Measurements from ENCODE around the gene GPR108. TPM values are rescaled to one million over a fixed set of nuclear protein-coding genes. Genes with fewer than 3 reads are reported as not detected.

The GPR108 gene
- total RNA-seq, 1 donor from 2014 or later, result 55.4 TPM

DNA sequence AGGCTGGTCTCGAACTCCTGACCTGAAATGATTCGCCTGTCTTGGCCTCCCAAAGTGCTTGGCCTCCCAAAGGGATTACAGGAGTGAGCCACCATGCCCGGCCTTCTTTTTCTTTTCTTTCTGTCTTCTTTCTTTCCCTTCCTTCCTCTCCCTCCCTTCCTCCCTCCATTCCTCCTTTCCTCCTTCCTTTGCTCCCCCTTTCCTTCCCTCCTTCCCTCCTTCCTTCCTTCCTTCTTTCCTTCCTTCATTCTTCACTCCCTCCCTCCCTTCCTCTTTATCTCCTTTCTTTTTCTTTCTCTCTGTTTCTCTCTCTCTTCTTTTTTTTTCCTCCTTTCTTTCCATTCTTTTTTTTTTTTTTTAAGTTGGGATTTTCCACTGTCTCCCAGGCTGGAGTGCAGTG is 29.0 kb downstream of the GPR108 start:
- DNase-seq (ENCODE audit: low spot score), result no peak

DNA sequence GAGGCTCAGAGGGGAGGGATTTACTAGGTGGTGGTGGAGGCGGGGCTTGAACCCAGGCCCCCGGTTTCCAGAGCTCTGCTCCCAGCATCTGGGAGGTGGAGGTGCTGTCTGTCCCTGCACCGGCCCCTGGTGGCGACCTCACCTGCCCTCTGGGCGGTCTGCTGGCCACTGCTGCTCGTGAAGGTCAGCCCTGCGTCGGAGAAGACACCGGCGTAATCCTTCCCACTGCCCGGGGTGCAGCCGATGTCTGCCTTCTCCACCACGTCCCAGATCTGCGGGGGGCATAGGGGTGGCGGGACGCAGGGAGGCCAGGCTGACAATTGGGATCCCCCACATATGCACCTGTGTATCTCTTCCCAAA is 29.7 kb downstream of the GPR108 start:
- no peak for DNase-seq (ENCODE audit: low spot score)

DNA sequence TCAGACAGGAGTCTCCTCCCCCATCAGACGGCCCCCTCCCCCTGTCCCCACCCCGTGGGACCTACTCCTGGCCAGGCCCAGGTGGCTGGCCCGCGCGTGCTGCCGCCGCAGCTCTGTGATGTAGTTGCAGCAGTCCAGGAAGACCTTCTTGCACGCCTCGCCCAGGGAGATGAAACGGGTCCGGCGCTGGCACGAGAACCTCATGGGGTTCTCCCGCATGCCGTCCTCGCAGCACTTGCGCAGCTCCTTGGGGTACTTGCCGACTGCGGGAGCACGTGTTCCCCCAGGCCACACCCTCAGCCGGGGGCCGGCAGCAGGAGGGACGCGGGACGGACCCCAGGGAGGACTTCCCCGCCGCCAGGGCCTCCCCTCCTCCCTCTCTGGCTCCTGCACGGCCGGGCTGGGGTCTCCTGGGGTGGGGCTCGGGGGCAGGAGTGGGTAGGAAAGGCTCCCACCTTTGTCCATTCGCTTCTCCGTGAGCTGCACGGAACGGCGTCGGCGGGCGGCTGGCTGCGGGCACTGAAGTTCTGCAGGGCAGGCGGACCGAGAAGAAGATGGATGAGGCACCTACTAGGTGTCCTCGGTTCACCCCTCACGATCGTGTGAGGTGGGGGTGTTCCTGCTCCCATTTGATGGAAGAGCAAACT is 30.2 kb downstream of the GPR108 start:
- DNase-seq (ENCODE audit: low spot score), result no peak

DNA sequence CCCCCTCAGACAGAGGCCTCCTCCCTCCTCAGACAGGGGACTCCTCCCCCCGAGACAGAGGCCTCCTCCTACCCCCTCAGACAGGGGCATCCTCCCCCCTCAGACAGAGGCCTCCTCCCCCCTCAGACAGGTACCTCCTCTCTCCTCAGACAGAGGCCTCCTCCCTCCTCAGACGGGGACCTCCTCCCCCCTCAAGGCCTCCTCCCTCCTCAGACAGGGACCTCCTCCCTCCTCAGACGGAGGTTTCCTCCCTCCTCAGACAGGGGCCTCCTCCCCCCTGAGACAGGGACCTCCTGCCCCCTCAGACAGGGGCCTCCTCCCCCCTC is 30.8 kb downstream of the GPR108 start:
- DNase-seq (ENCODE audit: low spot score), result no peak

DNA sequence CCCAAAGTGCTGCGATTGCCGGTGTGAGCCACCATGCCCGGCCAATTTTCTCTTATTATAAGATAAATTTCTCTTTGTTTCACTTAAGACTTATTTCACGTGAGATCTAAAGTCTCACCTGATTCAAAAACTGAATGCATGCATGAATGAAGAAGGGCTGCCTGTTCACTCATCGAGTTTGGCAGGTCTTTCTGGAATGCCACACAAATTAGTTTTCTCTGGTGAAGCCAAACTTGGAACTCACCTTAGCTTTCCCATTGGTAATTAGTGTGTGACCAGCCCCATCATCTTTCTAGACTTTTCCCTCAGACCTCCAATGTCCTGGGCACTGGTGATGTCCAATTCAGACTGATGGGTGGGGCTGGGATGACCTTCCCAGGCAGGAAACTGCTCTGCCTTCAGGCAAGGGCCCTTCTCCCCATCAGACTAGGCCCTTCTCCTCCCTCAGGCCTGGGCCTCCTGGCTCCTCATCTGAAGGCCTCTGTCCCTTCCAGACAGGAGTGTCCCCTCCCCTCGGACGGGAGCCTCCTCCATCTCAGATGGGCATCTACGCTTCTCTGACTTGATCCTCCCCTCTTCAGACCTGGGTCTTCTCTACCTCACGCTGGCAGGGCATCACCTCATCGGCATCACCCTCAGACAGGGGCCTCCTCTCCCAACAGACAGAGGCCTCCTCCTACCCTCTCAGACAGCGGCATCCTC is 31.3 kb downstream of the GPR108 start:
- no peak for DNase-seq (ENCODE audit: low spot score)

DNA sequence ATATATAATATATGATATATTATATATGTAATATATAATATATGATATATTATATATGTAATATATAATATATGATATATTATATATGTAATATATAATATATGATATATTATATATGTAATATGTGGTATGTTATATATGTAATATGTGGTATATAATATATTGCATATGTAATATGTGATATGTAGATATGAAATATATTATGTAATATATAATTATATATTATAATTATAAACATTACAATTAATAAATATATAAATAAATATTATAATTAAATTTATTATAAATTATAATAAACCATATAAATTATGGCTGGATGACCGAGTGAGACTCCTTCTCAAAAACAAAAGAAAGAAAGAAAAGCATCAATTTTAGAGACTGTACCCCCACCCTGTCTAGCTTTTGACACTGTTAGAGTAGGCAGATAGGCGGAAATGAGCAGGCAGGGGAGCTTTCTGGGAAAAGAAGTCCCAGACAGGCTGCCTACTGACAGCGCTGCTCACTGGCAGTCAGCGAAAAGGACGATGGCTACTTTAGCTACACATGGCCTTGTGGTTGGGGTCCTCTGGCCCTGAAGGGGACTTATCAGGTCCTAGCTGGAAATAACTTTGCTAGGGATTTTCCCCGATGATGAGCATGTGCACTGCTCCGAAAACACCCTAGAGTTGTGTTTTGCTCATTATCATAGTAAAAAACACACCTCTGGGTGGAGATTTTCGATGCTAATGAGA is 36.6 kb downstream of the GPR108 start:
- DNase-seq (ENCODE audit: low spot score), result no peak

DNA sequence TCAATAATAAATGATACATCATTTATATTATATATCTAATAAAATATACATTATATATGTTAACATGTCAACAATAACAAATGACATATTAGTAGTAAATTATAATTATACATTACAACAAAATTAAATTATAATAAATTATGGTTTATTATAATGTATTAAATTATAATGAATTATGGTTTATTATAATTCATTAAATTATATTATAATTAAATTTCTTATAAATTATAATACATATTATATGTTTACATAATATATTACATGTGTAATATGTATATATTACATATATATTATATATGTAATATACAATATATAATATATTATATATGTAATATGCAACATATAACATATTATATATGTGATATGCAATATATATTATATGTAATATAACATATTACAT is 37.4 kb downstream of the GPR108 start:
- no peak for DNase-seq (ENCODE audit: low spot score)

DNA sequence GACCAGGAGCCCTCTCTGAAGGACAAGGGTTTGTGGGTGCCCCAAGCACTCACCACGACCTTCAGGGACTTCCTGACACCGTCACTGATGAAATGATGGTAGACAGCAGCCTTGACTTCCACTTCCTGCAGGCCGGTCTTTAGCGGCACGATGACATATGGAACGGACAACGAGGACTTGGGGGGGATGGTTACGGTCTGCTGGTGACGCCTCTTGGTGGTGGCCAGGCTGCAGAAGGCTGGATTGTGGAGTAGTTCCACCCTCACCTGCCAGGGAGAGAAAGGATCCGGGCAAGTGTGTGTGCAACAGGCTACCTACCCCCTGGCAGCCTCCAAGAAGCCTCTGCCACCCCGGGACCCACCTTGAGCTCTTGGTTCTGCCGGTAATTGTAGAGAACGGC is 40.1 kb downstream of the GPR108 start:
- no peak for DNase-seq (ENCODE audit: low spot score)

DNA sequence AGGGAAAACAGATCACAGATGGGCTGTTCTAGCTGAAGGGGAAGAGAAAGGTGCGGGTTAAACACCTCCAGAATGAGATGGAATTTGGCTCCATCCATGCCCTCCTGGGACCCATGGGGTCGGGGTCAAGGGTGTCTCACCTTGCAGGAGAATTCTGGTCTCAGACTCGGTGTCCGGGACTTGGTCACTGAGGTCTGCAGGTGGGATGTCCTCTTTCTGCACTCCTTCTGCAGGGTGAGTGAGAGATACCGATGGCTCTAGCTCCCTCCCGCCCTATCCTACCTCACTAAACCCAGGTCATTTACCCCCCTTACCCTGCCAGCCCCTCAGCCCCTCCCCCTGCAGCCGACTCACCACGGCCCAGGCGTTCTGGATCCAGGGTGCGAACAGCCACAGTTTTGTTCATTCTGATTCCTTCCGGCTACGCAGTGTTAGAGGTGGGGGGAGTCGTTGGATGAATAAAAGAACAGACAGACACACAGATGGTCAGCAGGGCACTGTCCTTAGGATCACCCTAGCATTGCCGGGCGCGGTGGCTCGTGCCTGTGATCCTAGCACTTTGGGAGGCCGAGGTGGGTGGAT is 41.0 kb downstream of the GPR108 start:
- DNase-seq (ENCODE audit: low spot score), result no peak

DNA sequence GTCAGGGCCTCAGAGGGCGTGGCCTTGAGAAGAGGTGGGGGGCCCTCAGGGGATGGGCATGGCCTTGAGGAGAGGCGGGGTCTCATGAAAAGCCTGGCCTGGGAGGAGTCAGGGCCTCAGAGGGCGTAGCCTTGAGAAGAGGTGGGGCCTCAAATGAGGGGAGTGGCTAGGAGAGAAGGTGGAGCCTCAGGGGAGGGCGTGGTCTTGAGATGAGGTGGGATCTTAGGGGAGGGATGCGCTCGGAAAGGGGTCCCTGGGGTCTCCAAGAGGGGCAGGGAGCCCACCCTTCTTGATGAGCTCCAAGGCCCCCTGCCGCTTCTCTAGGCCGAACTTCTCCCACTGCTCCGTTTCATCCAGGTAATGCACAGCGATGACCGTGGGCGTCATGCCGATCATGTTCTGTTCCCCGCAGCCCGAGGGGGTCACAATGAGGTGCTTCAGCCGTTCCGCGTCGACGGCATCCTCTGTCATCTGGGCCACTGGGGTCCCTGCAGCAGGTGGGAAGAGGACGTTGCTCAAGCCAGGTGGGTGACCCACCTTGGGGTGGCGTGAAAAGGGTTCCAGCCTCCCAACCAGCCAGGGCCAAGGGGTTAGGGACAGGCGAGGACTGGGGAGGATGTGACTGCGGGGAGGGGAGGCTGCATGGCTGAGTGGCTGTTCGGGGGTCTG is 43.1 kb downstream of the GPR108 start:
- DNase-seq (ENCODE audit: low spot score), result no peak

DNA sequence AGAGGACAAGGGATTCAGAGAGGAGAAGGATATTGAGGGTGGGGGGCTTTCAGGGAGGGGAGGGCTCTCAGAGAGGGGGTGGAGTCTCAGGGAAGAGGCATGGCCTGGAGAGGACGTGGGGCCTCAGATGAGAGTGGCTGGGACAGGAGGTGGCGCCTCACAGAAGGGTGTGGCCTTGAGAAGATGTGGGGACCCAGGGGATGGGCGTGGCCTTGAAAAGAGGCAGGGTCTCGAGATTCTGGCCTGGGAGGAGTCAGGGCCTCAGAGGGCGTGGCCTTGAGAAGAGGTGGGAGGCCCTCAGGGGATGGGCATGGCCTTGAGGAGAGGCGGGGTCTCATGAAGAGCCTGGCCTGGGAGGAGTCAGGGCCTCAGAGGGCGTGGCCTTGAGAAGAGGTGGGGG is 43.7 kb downstream of the GPR108 start:
- DNase-seq (ENCODE audit: low spot score), result no peak

DNA sequence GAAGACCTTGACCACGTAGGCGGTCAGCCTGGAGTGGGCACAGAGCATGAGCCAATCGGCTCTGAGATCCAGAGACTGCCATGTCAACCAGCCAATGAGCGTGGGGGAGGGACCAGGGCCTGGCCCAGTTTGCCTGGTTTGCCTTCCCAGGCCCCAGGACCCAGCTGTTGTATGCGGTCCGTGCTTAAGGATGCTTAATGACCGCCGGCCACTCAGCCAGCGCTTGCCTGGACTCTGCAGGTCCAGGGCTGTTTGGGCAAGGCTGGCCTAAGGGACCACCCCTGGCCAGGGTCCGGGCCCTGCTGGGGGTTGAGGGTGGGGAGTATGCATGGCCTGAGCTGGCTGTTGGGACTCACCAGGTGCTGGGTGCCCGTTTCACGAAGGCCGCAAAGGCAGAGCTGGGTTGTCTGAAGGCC is 44.3 kb downstream of the GPR108 start:
- DNase-seq (ENCODE audit: low spot score), result no peak

DNA sequence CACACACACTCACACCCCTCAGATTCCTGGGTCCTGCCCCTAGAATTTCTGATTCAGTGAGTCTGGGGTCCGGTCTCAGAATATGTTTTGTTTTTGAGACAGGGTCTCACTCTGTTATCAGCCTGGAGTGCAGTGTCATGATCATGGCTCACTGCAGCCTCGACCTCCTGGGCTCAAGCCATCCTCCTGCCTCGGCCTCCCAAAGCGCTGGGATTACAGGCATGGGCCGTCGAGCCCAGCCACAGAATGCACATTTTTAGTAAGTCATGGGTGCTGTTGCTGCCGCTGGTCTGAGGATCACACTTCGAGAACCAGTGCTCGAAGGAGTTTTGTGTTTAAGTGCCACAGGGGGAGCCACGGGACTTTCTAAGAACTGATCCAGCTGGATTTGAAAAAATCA is 45.4 kb downstream of the GPR108 start:
- no peak for DNase-seq (ENCODE audit: low spot score)

DNA sequence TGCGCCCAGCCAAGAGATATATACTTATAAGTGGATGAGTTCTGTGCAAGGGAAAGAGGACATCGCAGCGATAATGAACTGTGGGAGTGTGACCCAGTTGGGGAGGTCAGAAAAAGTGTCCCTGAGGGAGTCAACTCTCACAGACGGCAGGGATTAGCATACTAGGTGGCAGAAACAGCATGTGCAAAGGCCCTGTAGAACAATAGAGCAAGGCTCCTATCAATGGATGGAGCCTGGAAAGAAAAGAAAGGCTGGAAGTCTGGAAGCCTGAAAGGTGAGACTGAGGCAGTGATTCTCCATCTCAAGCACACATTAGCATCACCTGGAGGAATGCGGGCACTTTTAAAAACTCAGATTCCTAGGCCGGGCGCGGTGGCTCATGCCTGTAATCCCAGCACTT is 46.0 kb downstream of the GPR108 start:
- no peak for DNase-seq (ENCODE audit: low spot score)

DNA sequence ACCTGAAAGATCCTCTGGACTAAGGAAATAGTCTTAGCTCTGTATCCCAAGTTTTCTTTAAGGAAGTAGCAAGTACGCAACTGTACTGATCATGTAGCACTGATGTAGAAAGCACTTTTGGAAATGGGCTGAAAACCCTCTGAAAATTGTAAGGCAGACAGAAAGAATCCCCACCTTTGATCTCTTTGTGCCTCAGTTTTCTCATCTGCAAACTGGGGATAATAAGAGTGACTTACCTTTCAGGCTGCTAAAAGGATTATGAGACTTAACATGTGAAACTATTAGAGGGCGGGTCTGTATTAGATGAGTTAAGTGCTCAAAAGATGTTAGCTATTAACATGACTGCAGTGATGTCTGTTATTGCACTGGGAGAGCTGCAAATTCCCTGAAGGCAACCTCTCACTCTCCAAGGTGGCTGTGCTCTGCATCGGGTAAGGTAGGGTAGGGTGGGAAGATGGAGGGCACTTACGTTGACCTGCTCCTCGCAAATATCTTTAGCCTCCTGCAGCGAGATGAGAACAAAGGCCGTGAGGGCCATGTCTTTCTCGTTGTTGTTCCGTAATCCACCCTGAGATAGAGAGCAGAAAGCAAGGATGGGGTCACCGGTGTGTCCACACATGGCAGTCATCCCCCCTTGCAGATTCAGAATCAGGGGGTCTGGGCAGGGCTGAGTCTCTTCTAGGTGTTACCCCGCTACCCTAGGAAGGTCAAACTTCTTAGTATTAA is 47.1 kb downstream of the GPR108 start:
- no peak for DNase-seq (ENCODE audit: low spot score)

DNA sequence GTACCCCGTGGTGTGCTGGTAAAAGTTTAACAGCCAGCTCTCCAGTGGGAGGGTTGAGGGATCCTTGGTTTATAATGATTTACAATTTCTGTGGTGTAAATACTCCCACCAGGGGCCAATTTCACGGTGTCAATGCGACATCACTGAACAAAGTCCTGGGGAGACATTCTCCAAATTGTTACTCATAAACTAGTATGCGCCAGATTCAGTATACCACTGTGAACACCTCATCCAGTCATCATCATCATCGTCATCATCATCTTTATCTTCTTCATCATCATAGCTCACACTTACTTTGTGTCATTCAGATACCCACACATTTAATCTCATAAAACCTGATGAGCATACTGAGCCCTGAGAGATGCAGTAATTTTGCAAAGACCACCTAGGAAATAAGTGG is 50.3 kb downstream of the GPR108 start:
- no peak for DNase-seq (ENCODE audit: low spot score)

DNA sequence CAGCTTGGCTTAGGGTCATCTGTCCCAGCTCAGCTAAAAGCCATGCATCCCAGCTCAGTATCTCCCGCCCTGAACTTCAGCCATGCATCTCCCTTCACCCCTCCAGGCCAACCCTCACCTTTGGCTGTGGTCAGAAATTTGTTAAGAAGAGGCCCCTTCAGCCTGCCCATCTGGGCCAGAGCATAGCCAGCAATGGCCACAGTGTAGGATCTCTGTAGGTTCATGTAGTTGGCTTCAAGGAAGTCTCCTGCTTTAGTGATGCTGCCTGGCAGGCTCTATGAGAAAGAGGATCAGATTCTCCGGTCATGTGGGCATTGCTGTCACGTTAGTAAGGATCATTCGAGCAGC is 50.8 kb downstream of the GPR108 start:
- DNase-seq (ENCODE audit: low spot score), result no peak

DNA sequence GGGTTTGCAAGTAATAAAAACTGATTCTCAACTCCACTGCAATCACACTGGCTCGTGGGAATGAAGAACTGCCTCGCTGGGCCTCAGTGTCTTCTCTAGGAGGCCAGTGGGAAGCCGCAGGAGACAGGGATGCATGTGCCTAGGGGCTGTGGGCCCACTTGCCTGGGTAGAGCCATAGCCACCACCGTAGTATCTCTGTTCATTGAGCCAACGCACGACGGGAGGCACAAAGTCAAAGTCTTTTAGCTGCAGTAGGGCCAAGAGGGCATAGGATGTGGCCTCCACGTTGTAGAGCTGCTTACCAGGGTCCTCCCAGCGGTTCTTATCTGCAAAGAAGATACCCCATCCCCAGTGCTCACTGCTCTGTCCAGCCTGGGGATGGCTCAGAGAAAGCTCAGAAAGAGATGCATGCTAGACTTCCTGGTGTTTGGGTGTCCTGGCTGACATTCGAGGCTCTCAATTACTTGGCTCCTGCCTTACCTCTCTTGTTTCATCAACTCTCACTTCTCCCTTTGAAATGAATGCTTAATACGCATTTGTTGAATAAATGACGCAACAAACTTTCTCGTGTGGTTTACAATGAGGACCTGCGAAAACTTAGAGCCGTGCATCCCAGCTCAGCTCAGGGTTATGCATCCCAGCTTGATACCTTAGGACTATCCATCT is 51.3 kb downstream of the GPR108 start:
- no peak for DNase-seq (ENCODE audit: low spot score)

DNA sequence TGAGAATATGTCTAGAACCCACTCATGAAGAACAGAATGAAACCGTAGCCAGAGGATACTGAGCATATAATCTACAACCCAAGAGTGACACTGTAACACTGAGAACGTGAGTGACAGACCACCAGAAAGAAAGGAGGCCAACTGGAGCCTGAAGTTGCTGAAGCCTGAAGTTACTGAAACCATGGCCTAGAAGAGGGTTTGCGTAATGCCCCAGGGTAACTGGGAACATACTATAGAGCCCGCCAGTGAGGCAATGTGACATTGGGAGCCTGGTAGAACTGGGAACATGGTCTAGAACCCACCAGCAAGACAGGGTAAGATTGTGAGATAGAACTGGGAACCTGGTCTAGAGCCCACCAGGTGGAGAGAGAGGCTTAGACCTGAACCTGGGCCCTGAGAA is 51.9 kb downstream of the GPR108 start:
- no peak for DNase-seq (ENCODE audit: low spot score)

DNA sequence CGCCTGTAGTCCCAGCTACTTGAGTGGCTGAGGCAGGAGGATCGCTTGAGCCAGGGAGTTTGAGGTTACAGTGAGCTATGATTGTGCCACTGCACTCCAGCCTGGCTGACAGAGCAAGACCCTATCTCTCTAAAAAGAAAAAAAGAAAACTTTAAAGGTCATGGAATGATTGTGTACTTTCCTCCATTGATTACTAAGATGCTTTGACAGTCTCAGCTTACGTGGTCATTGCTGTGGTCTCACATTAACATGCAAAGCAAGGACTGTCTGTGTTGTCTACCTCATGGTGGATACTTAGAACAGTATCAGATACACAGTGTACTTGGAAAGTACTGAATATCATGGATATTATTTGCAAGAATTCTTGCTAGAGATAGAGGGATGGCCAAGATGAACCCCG is 53.4 kb downstream of the GPR108 start:
- DNase-seq (ENCODE audit: low spot score), result no peak

DNA sequence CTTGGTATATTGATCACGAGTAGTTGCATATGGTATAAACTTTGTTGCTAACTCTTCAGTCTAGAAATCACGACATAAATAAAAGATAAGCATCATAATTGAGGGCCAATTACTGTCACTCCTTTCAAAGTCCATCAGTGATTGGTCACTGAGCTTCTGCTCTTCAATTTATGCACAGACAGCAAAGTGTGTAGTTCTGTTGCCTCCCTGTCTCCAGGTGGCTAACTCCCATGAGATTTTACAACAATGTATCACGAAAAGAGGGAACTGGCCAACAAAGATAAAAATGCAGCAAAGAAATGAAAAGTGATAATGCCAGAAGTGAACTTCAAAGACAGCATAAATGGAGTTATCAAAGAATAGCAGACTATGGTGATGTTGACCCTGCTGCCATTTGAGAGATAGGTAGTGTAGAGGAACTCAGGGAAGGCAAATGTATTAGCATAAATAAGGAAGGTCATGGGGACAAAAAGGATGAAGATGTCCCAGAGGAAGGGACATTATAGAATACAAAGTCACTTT is 54.7 kb downstream of the GPR108 start:
- no peak for DNase-seq (ENCODE audit: low spot score)
